GM12878 (cell line): ENCODE results near the gene AKAP13. TPM values are rescaled to one million over a fixed set of nuclear protein-coding genes. Genes with fewer than 3 reads are reported as not detected.

ENCODE experiments used
- ASH2L ChIP-seq: fragments of 300-600, 200-600 bp; sonication (generic); IDR thresholded peaks from 2 replicates; pipeline ENCODE4 v1.6.1; 2017; ENCODE audit warnings: low read depth, mild to moderate bottlenecking, borderline replicate concordance
- ATF3 ChIP-seq: IDR thresholded peaks from 2 replicates; pipeline ENCODE4 v1.6.1; 2011; ENCODE audit warnings: low read depth, mild to moderate bottlenecking, low read length, moderate library complexity, borderline replicate concordance; ENCODE audit errors: extremely low read depth
- CREB1 ChIP-seq: IDR thresholded peaks from 2 replicates; pipeline ENCODE4 v1.6.1; 2012; ENCODE audit warnings: low read depth, mild to moderate bottlenecking, inconsistent platforms
- HCFC1 ChIP-seq: fragments of 150-350 bp; IDR thresholded peaks from 2 replicates; pipeline ENCODE4 v1.6.1; 2014; ENCODE audit warnings: low read length
- IRF4 ChIP-seq: IDR thresholded peaks from 2 replicates; pipeline ENCODE4 v1.6.1; 2011; ENCODE audit warnings: low read depth, low read length
- NFYB ChIP-seq: IDR thresholded peaks from 2 replicates; pipeline ENCODE4 v1.6.1; 2011; ENCODE audit warnings: low read depth, mild to moderate bottlenecking, low read length, improper control_type of control experiment, moderate library complexity; ENCODE audit not compliant: insufficient read depth
- RBBP5 ChIP-seq: fragments of 200-600 bp; sonication (generic); conservative IDR thresholded peaks from 2 replicates; pipeline ENCODE4 v1.6.1; 2016
- RUNX3 ChIP-seq: IDR thresholded peaks from 2 replicates; pipeline ENCODE4 v1.6.1; 2012; ENCODE audit warnings: low read length, inconsistent platforms
- SMC3 ChIP-seq: IDR thresholded peaks from 2 replicates; pipeline ENCODE4 v1.6.1; 2011; ENCODE audit warnings: low read length, improper control_type of control experiment, borderline replicate concordance
- TBL1XR1 ChIP-seq: IDR thresholded peaks from 2 replicates; pipeline ENCODE4 v1.6.1; 2012; ENCODE audit warnings: low read depth, low read length, improper control_type of control experiment
- ZBTB33 ChIP-seq: fragments of 450-650 bp; IDR thresholded peaks from 2 replicates; pipeline ENCODE4 v1.6.1; 2017; ENCODE audit warnings: mild to moderate bottlenecking
- ZNF24 ChIP-seq: fragments of 450-650 bp; IDR thresholded peaks from 2 replicates; pipeline ENCODE4 v1.6.1; 2017; ENCODE audit warnings: antibody characterized with exemption, mild to moderate bottlenecking
- ZNF384 ChIP-seq: IDR thresholded peaks from 2 replicates; pipeline ENCODE4 v1.6.1; 2012; ENCODE audit warnings: low read depth, mild to moderate bottlenecking, low read length, improper control_type of control experiment, borderline replicate concordance
- polyA plus RNA-seq, 11 experiments: library from polyadenylated mRNA; depleted of rRNA in 4 of 11; unstranded in 6 of 11; stranded (reverse) in 5 of 11; fragments of >200 nt; fragmentation: Nextera tagmentation in 4 of 11; fragmentation: Illumina TruSeq in 1 of 11; extraction: Ambion mirVana in 4 of 11; extraction: Trizol in 1 of 11; gene quantifications; 1 replicate in 1 of 11; 2 replicates in 10 of 11; pipeline versions ENCODE4 v1.2.1 to v1.2.3, GENCODE V29; 2011 to 2016; ENCODE audit warnings: inconsistent platforms in 2 of 11, missing spikeins in 2 of 11, low read depth in 1 of 11
- total RNA-seq, 4 experiments: library from RNA; depleted of rRNA in 3 of 4; stranded (reverse); fragments of >200 nt in 3 of 4; fragmentation: Illumina TruSeq in 1 of 4; extraction: Trizol in 1 of 4; gene quantifications; 2 replicates each; pipeline versions ENCODE4 v1.2.1 to v1.2.3, GENCODE V29; 2013 to 2021
- TF ChIP-seq, protein P1 (sequence below): IDR thresholded peaks from 2 replicates; pipeline ENCODE4 v1.6.1; 2011; ENCODE audit warnings: borderline replicate concordance, low read depth, mild to moderate bottlenecking, moderate library complexity, low read length; ENCODE audit not compliant: insufficient read depth, poor library complexity, severe bottlenecking
- TF ChIP-seq, protein P2 (sequence below): fragments of 450-650 bp; formaldehyde crosslinking; IDR thresholded peaks from 2 replicates; pipeline ENCODE4 v1.4.0; 2020; ENCODE audit warnings: mild to moderate bottlenecking, moderate library complexity
- TF ChIP-seq, protein P3 (sequence below): fragments of 450-650 bp; IDR thresholded peaks from 2 replicates; pipeline ENCODE4 v1.6.1; 2016; ENCODE audit warnings: mild to moderate bottlenecking, moderate library complexity, borderline replicate concordance

The AKAP13 gene
- total and polyA plus RNA-seq, 10 of the 15 experiments (the other 5 are each of a cell fraction or from before 2014, with no cell fraction given), result 14.4 to 74.9 (median 55.1) TPM

DNA sequence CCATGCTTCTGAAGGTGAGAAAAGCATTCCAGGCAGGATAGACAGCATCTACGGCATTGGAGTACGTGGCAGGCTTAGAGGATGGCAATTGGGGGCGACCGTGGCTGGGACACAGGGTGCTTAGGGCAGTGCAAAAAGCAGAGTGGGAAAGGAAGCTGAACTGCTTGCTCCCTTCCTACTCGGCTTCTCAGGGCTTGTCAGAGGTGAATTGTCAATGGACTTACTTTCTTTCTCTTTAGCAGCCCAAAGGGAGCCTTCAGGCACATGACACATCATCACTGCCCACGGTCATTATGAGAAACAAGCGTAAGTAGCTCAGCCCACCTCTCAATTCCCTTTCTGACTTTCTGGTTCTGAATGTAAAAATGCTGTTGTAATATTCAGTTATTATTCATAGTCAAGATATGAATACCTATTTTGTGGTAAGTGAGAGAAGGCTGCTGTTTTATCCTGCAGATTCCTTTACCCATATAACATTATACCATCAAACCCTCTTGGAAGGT is 330.0 kb downstream of the AKAP13 start (continued):
- TF ChIP-seq, protein P1, sequence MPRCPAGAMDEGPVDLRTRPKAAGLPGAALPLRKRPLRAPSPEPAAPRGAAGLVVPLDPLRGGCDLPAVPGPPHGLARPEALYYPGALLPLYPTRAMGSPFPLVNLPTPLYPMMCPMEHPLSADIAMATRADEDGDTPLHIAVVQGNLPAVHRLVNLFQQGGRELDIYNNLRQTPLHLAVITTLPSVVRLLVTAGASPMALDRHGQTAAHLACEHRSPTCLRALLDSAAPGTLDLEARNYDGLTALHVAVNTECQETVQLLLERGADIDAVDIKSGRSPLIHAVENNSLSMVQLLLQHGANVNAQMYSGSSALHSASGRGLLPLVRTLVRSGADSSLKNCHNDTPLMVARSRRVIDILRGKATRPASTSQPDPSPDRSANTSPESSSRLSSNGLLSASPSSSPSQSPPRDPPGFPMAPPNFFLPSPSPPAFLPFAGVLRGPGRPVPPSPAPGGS, result peak; percentile 93
- TF ChIP-seq NFYB (no peak), SMC3 (no peak), IRF4 (peak; percentile 97), TBL1XR1 (no peak), RBBP5 (no peak), HCFC1 (no peak), RUNX3 (peak; percentile 99), ASH2L (no peak), ZBTB33 (no peak), ATF3 (no peak), ZNF24 (peak; percentile 66; the same call in 1 of the 2 replicates), CREB1 (peak; percentile 77), ZNF384 (no peak)
- TF ChIP-seq, protein P2, sequence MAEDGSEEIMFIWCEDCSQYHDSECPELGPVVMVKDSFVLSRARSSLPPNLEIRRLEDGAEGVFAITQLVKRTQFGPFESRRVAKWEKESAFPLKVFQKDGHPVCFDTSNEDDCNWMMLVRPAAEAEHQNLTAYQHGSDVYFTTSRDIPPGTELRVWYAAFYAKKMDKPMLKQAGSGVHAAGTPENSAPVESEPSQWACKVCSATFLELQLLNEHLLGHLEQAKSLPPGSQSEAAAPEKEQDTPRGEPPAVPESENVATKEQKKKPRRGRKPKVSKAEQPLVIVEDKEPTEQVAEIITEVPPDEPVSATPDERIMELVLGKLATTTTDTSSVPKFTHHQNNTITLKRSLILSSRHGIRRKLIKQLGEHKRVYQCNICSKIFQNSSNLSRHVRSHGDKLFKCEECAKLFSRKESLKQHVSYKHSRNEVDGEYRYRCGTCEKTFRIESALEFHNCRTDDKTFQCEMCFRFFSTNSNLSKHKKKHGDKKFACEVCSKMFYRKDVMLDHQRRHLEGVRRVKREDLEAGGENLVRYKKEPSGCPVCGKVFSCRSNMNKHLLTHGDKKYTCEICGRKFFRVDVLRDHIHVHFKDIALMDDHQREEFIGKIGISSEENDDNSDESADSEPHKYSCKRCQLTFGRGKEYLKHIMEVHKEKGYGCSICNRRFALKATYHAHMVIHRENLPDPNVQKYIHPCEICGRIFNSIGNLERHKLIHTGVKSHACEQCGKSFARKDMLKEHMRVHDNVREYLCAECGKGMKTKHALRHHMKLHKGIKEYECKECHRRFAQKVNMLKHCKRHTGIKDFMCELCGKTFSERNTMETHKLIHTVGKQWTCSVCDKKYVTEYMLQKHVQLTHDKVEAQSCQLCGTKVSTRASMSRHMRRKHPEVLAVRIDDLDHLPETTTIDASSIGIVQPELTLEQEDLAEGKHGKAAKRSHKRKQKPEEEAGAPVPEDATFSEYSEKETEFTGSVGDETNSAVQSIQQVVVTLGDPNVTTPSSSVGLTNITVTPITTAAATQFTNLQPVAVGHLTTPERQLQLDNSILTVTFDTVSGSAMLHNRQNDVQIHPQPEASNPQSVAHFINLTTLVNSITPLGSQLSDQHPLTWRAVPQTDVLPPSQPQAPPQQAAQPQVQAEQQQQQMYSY (CRISPR knock-in tag), result no peak
- TF ChIP-seq, protein P3, sequence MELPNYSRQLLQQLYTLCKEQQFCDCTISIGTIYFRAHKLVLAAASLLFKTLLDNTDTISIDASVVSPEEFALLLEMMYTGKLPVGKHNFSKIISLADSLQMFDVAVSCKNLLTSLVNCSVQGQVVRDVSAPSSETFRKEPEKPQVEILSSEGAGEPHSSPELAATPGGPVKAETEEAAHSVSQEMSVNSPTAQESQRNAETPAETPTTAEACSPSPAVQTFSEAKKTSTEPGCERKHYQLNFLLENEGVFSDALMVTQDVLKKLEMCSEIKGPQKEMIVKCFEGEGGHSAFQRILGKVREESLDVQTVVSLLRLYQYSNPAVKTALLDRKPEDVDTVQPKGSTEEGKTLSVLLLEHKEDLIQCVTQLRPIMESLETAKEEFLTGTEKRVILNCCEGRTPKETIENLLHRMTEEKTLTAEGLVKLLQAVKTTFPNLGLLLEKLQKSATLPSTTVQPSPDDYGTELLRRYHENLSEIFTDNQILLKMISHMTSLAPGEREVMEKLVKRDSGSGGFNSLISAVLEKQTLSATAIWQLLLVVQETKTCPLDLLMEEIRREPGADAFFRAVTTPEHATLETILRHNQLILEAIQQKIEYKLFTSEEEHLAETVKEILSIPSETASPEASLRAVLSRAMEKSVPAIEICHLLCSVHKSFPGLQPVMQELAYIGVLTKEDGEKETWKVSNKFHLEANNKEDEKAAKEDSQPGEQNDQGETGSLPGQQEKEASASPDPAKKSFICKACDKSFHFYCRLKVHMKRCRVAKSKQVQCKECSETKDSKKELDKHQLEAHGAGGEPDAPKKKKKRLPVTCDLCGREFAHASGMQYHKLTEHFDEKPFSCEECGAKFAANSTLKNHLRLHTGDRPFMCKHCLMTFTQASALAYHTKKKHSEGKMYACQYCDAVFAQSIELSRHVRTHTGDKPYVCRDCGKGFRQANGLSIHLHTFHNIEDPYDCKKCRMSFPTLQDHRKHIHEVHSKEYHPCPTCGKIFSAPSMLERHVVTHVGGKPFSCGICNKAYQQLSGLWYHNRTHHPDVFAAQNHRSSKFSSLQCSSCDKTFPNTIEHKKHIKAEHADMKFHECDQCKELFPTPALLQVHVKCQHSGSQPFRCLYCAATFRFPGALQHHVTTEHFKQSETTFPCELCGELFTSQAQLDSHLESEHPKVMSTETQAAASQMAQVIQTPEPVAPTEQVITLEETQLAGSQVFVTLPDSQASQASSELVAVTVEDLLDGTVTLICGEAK, result peak; percentile 32; the same call in 1 of the 2 replicates
